Suppressor macrophage treated with lipopolysaccharide for 4 hours (primary cell): ENCODE results near the gene RAB29.
A peak's percentile ranks its signal among the peaks of the same experiment; 100 is the strongest.
"Not testable (repeated sequence)": the region's sequence is repeated elsewhere in the genome, so short reads cannot be mapped to it uniquely, and the experiment has no call there.

Source experiments
- DNase-seq: peaks from one replicate; pipeline ENCODE4 v3.0.0-alpha.2; 2020

Gene RAB29

GRCh38 chr1:205760606-205761005 is 14.7 kb downstream of the RAB29 start:
- peak; percentile 35 for DNase-seq

- no peak for DNase-seq
These were observed 18.7 kb downstream of the RAB29 start for GRCh38 chr1:205756552-205756951.

- no peak for DNase-seq
These were observed 20.4 kb downstream of the RAB29 start for GRCh38 chr1:205754857-205755256.

- DNase-seq: no peak
These were observed 24.1 kb downstream of the RAB29 start for GRCh38 chr1:205751036-205751651.

- DNase-seq: peak; percentile 98
These were observed 24.9 kb downstream of the RAB29 start, which contains the start of gene NUCKS1 for GRCh38 chr1:205750138-205751035. NUCKS1 (minus strand) TSS chr1:205750182; CDS start chr1:205749973, 209 bp downstream.

- DNase-seq: peak; percentile 98
These were observed 25.8 kb downstream of the RAB29 start for GRCh38 chr1:205749234-205750137.

GRCh38 chr1:205748403-205749233 is 26.7 kb downstream of the RAB29 start:
- peak; percentile 77 for DNase-seq

- DNase-seq: no peak
These were observed 28.4 kb downstream of the RAB29 start for GRCh38 chr1:205746757-205747412.

GRCh38 chr1:205744403-205744802 is 30.9 kb downstream of the RAB29 start:
- no peak for DNase-seq

GRCh38 chr1:205743977-205744376 is 31.3 kb downstream of the RAB29 start:
- no peak for DNase-seq

GRCh38 chr1:205741681-205742080 is 33.6 kb downstream of the RAB29 start:
- DNase-seq: no peak

GRCh38 chr1:205739348-205740160 is 35.7 kb downstream of the RAB29 start:
- no peak for DNase-seq

- DNase-seq: no peak
These were observed 40.1 kb downstream of the RAB29 start for GRCh38 chr1:205735218-205735617.

- DNase-seq: no peak
These were observed 41.7 kb downstream of the RAB29 start for GRCh38 chr1:205733438-205734175.

- DNase-seq: no peak
These were observed 45.2 kb downstream of the RAB29 start for GRCh38 chr1:205729945-205730610.

GRCh38 chr1:205726619-205727125 is 48.6 kb downstream of the RAB29 start:
- DNase-seq: no peak

- no peak for DNase-seq
These were observed 49.8 kb downstream of the RAB29 start for GRCh38 chr1:205725514-205725913.

- DNase-seq: not testable (repeated sequence)
These were observed 54.5 kb downstream of the RAB29 start for GRCh38 chr1:205720740-205721139.

- no peak for DNase-seq
These were observed 55.5 kb downstream of the RAB29 start for GRCh38 chr1:205719762-205720161.
